ENCODE results near the gene FBXL3. TPM values are rescaled to one million over a fixed set of nuclear protein-coding genes. Genes with fewer than 3 reads are reported as not detected.

FBXL3 gene
- total RNA-seq, 1 experiment from 2014 or later = 16.7 TPM

DNA sequence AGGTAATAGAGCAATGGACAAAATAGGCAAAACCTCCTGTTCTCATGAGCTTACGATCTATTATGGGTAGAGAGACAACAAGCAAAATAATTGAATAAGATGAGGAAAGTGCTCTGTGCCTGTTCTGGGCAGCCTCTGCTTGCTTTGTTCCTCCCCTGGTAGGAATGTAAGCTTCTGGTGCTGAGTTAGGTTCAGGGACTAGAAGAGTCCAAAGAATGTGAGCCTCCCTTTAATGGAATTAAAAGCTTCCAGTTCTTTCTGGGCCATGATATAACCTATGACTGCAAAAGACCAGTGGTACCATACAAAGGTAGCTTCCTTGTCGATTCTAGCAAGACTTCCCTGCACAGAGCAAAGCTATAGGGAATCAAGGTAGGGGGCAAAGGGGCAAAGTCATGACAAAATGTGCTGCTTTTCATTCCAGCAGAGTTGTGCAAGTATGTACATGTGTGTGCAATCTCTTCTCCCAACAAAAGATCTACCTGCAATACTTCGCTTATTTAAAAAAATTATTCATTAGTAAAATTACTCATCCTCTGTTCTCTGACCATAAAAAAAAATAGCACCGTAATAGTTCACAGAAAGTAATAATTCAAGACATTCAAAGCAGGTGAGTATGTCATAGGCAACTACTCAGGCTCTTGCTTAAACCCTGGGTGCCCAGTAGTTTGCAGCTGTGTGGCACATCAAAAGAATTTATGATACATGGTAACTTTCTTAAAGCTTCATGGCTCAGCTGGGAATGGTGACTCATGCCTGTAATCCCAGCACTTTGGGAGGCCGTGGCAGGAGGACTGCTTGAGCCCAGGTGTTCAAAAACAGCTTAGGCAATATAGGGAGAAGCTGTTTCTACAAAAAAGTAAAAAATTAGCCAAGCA lies 57.2 kb downstream of the FBXL3 start:
- H2BK20ac ChIP-seq (ENCODE audit: low read depth, low read length, poor library complexity, severe bottlenecking) = no peak overlapping the region
- TF ChIP-seq CTCF (conservative IDR thresholded peaks at IDR 0.05) = no peak
- H2AK5ac ChIP-seq (ENCODE audit: insufficient read length, low read length) = no peak overlapping the region
- no peak overlapping the region for H4K8ac ChIP-seq (replicated peaks; ENCODE audit: insufficient read length, low read depth, low read length)
- H4K20me1 ChIP-seq (ENCODE audit: control insufficient read depth, insufficient read depth, insufficient read length) = no peaks in the 10 kb centered on the region
- H3K4ac ChIP-seq (ENCODE audit: low read depth, low read length) = no peak overlapping the region
- Mint-ChIP-seq H3K4me1 (peaks cover 10 to 12% of the 10 kb centered on the region in 2 experiments), H3K4me3 (no peak overlapping the region), H3K27me3 (ENCODE audit: low read depth) (no peaks in the 10 kb centered on the region; the same call in 1 of the 2 replicates), H3K9me3 (no peaks in the 10 kb centered on the region), H3K27ac (no peak overlapping the region), H3K36me3 (ENCODE audit: insufficient read depth in 1 of 3, low read depth in 3 of 3) (no peaks in the 10 kb centered on the region)
- H2AFZ ChIP-seq (ENCODE audit: low read length) = no peak overlapping the region
- no peaks in the 10 kb centered on the region for H3K23me2 ChIP-seq (ENCODE audit: insufficient read length, low read depth, low read length, poor library complexity, severe bottlenecking)
- no peak overlapping the region for H3K14ac ChIP-seq (ENCODE audit: insufficient read depth, low read length)
- H2BK120ac ChIP-seq (ENCODE audit: low read depth, low read length, poor library complexity, severe bottlenecking) = no peak overlapping the region
- H3K56ac ChIP-seq (ENCODE audit: insufficient read length, low read depth, low read length) = no peak overlapping the region
- WGBS (ENCODE audit: extremely low coverage, insufficient read length, low lambda C conversion rate) = no CpG with 5 or more reads among the region's 5 CpGs
- H3K18ac ChIP-seq (ENCODE audit: insufficient read length, low read depth, low read length) = no peak overlapping the region
- H3K4me2 ChIP-seq (ENCODE audit: insufficient read depth, insufficient read length, low read length) = no peak overlapping the region
- H4K5ac ChIP-seq (ENCODE audit: insufficient read length, low read depth, low read length) = no peak overlapping the region
- no peaks in the 10 kb centered on the region; the same call in 1 of the 2 replicates for H3K4me1 ChIP-seq (ENCODE audit: insufficient read depth, low read length)
- no peaks in the 10 kb centered on the region for H3K9me3 ChIP-seq (ENCODE audit: control insufficient read depth, low read depth, low read length)
- no peak overlapping the region for H3K27ac ChIP-seq (ENCODE audit: insufficient read length, low read depth, low read length)
- no peak for DNase-seq
- H3K27me3 ChIP-seq (ENCODE audit: insufficient read depth, low read length) = no peaks in the 10 kb centered on the region
- no peak overlapping the region for H4K91ac ChIP-seq (ENCODE audit: insufficient read length, low read depth, low read length)
- no peaks in the 10 kb centered on the region for H3K79me1 ChIP-seq (ENCODE audit: insufficient read depth, low read depth, low read length, poor library complexity, severe bottlenecking)
- H2BK12ac ChIP-seq (ENCODE audit: insufficient read length, low read depth, low read length) = no peak overlapping the region
- H3K79me2 ChIP-seq (ENCODE audit: insufficient read depth, low read length) = no peaks in the 10 kb centered on the region
- no peak overlapping the region for H3T11ph ChIP-seq (ENCODE audit: low read length)
- no peak overlapping the region for H2BK5ac ChIP-seq (ENCODE audit: insufficient read length, low read length)
- no peak overlapping the region for H3K9ac ChIP-seq (ENCODE audit: extremely low read depth, insufficient read length, low read length)
- no peak overlapping the region for H3K23ac ChIP-seq (ENCODE audit: insufficient read length, low read depth, low read length)
- H2BK15ac ChIP-seq (ENCODE audit: low read depth, low read length) = no peak overlapping the region

Data from H9 (cell line).